MM.1S (cell line): ENCODE results near the gene CD226.

Experiments
- DNase-seq: peaks from one replicate; pipeline ENCODE4 v3.0.0-alpha.2; 2015
- H2AFZ ChIP-seq: fragments of 300-600 bp; sonication (generic); 2 replicates; pipeline ENCODE4 v1.6.0; 2016; ENCODE audit warnings: antibody characterized with exemption, low read length
- H3F3A ChIP-seq: fragments of 300-600 bp; sonication (generic); 2 replicates; pipeline ENCODE4 v1.6.1; 2016; ENCODE audit warnings: mild to moderate bottlenecking, antibody characterized with exemption, low read length, moderate library complexity, mixed read lengths; ENCODE audit not compliant: insufficient read depth
- H3K27ac ChIP-seq: fragments of 300-600 bp; sonication (generic); 2 replicates; pipeline ENCODE4 v1.5.1; 2016; ENCODE audit warnings: mild to moderate bottlenecking, low read length
- H3K27me3 ChIP-seq: fragments of 300-600 bp; sonication (generic); replicated peaks from 2 replicates; pipeline ENCODE4 v1.6.0; 2016; ENCODE audit warnings: low read length; ENCODE audit not compliant: insufficient read depth
- H3K36me3 ChIP-seq: fragments of 300-600 bp; sonication (generic); replicated peaks from 2 replicates; pipeline ENCODE4 v1.6.1; 2016; ENCODE audit warnings: mild to moderate bottlenecking, low read length, mixed read lengths; ENCODE audit not compliant: insufficient read depth
- H3K4me1 ChIP-seq: fragments of 300-600 bp; sonication (generic); 2 replicates; pipeline ENCODE4 v1.6.1; 2016; ENCODE audit warnings: low read length, mixed read lengths
- H3K4me2 ChIP-seq: fragments of 300-600 bp; sonication (generic); 2 replicates; pipeline ENCODE4 v1.6.0; 2016; ENCODE audit warnings: low read depth, low read length
- H3K4me3 ChIP-seq: fragments of 300-600 bp; sonication (generic); 2 replicates; pipeline ENCODE4 v1.5.1; 2016; ENCODE audit warnings: low read length, mixed read lengths
- H3K79me2 ChIP-seq: fragments of 300-600 bp; sonication (generic); 2 replicates; pipeline ENCODE4 v1.6.1; 2016; ENCODE audit warnings: mixed run types, low read length, mixed read lengths
- H3K9ac ChIP-seq: fragments of 300-600 bp; sonication (generic); 2 replicates; pipeline ENCODE4 v1.6.1; 2016; ENCODE audit warnings: low read length, mixed read lengths
- H3K9me2 ChIP-seq: fragments of 300-600 bp; sonication (generic); replicated peaks from 2 replicates; pipeline ENCODE4 v1.6.1; 2016; ENCODE audit warnings: mild to moderate bottlenecking, low read length, mixed read lengths; ENCODE audit not compliant: insufficient read depth
- H3K9me3 ChIP-seq: fragments of 300-600 bp; sonication (generic); replicated peaks from 2 replicates; pipeline ENCODE4 v1.6.1; 2016; ENCODE audit warnings: mild to moderate bottlenecking, low read length, mixed read lengths; ENCODE audit not compliant: insufficient read depth
- H4K20me1 ChIP-seq: fragments of 300-600 bp; sonication (generic); 2 replicates; pipeline ENCODE4 v1.6.1; 2016; ENCODE audit warnings: mild to moderate bottlenecking, low read length, moderate library complexity, mixed read lengths; ENCODE audit not compliant: insufficient read depth
- CTCF ChIP-seq: fragments of 300-600 bp; sonication (generic); IDR thresholded peaks from 2 replicates; pipeline ENCODE4 v1.5.1; 2016; ENCODE audit warnings: antibody characterized with exemption, low read length, mixed read lengths
- EZH2 ChIP-seq: fragments of 300-600 bp; sonication (generic); optimal IDR thresholded peaks from 2 replicates; pipeline ENCODE3; 2017; ENCODE audit warnings: low read depth, mild to moderate bottlenecking, antibody characterized with exemption, low read length, mixed read lengths
- EZH2phosphoT487 ChIP-seq: fragments of 300-600 bp; sonication (generic); IDR thresholded peaks from 2 replicates; pipeline ENCODE4 v1.6.1; 2018; ENCODE audit warnings: antibody characterized with exemption, low read length

The CD226 gene

DNA sequence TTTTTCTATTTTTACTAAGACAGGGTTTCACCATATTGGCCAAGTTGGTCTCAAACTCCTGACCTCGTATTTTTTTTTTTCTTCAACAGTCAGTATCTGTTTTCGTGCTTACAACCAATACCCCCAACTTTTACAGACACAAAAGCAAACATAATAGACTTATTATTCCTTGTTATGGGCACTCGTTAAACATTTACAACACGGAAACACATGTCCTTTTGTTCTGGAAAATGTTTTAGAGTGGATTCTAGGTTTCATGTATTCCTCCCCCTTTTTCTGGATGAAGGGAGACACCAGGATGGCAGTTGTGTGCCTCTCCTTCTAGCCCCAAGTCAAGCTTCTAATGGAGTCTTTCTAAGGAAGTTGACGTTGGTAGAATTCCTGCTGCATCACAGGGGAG lies 88.8 kb downstream of the CD226 start:
- H3K4me1 ChIP-seq, result no peaks in the 10 kb centered on the region
- no peaks in the 10 kb centered on the region for H3K79me2 ChIP-seq
- DNase-seq, result no peak
- H4K20me1 ChIP-seq, result no peaks in the 10 kb centered on the region
- no peaks in the 10 kb centered on the region for H3K9me3 ChIP-seq
- H3K4me3 ChIP-seq, result no peak overlapping the region
- no peaks in the 10 kb centered on the region for H3K36me3 ChIP-seq
- TF ChIP-seq EZH2 (no peak), EZH2phosphoT487 (no peak), CTCF (no peak)
- H3K9ac ChIP-seq, result no peak overlapping the region
- no peaks in the 10 kb centered on the region for H3K27me3 ChIP-seq
- no peak overlapping the region for H3K4me2 ChIP-seq
- H3F3A ChIP-seq, result no peaks in the 10 kb centered on the region
- H3K9me2 ChIP-seq, result no peaks in the 10 kb centered on the region
- H2AFZ ChIP-seq, result no peak overlapping the region
- no peak overlapping the region for H3K27ac ChIP-seq

DNA sequence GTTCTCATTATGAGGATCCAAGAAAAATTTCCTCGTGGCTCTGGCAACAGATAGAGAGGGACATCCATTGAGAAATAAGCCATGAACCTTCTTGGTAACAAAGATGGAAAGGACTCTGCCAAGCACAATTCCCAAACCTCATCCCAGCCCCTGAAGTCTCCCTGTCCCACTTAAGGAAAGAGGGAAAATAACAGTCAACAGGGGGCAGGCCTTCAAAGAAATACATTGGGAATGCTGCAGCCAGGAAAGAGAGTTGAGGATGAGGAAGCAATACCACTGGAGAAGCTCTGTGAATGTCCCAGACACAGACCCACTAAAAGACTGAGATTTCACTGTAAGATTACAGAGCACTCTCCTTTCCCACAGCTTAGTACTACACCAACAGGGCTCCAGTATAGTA lies 93.2 kb downstream of the CD226 start:
- no peak overlapping the region for H3K4me3 ChIP-seq
- TF ChIP-seq CTCF, result no peak
- TF ChIP-seq EZH2, result no peak
- no peak for TF ChIP-seq EZH2phosphoT487
- no peaks in the 10 kb centered on the region for H3K79me2 ChIP-seq
- no peaks in the 10 kb centered on the region for H4K20me1 ChIP-seq
- H3K9me2 ChIP-seq, result no peaks in the 10 kb centered on the region
- no peak overlapping the region for H3K4me2 ChIP-seq
- no peaks in the 10 kb centered on the region for H3K27me3 ChIP-seq
- H2AFZ ChIP-seq, result no peak overlapping the region
- DNase-seq, result no peak
- no peaks in the 10 kb centered on the region for H3K36me3 ChIP-seq
- H3F3A ChIP-seq, result no peaks in the 10 kb centered on the region
- no peaks in the 10 kb centered on the region for H3K9me3 ChIP-seq
- no peak overlapping the region for H3K9ac ChIP-seq
- no peaks in the 10 kb centered on the region for H3K4me1 ChIP-seq
- H3K27ac ChIP-seq, result no peak overlapping the region

- H3K9ac ChIP-seq, result no peak overlapping the region
- DNase-seq, result no peak
- no peaks in the 10 kb centered on the region for H3F3A ChIP-seq
- H3K79me2 ChIP-seq, result no peaks in the 10 kb centered on the region
- no peak overlapping the region for H3K4me3 ChIP-seq
- H2AFZ ChIP-seq, result no peak overlapping the region
- no peak overlapping the region for H3K27ac ChIP-seq
- H3K9me3 ChIP-seq, result no peaks in the 10 kb centered on the region
- H3K36me3 ChIP-seq, result no peaks in the 10 kb centered on the region
- H3K4me2 ChIP-seq, result no peak overlapping the region
- H4K20me1 ChIP-seq, result no peaks in the 10 kb centered on the region
- no peak for TF ChIP-seq EZH2
- TF ChIP-seq CTCF, result no peak
- no peak for TF ChIP-seq EZH2phosphoT487
- no peaks in the 10 kb centered on the region for H3K9me2 ChIP-seq
- H3K27me3 ChIP-seq, result no peaks in the 10 kb centered on the region
- no peaks in the 10 kb centered on the region for H3K4me1 ChIP-seq
Measured at GRCh38 chr18:69853051-69853450, 94.6 kb downstream of the CD226 start.
